HFF-Myc (cell line): ENCODE measurements around the gene MCRIP2.
A peak's percentile ranks its signal among the peaks of the same experiment; 100 is the strongest.

Source experiments
- DNase-seq: peaks from one replicate; pipeline ENCODE4 v3.0.0-alpha.2; 2011; ENCODE audit warnings: low read depth; ENCODE audit errors: extremely low read depth
- H3K4me3 ChIP-seq: replicated peaks from 2 replicates; pipeline ENCODE4 v1.5.1; 2011; ENCODE audit warnings: low read depth, mild to moderate bottlenecking, control low read depth, low read length
- TF ChIP-seq, protein P1 (sequence below): IDR thresholded peaks from 2 replicates; pipeline ENCODE4 v1.5.1; 2012; ENCODE audit warnings: mild to moderate bottlenecking, low read depth, low read length, control low read depth; ENCODE audit errors: missing control alignments

The MCRIP2 gene

DNA sequence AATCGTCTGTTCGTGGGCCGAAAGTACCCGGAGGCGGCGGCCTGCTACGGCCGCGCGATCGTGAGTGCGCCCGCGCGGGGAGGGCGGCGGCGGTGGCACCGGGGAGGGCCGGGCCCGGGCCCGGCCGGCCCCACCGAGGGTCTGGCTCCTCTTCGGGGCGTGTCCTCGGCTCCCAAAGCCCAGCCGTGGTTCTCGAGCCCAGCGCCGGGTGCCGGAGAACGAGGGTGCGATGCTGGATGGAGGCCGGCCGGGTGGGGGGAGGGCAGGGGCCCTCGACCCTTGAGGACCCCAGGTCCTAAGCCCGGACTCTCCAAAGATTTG is 39.0 kb downstream of the MCRIP2 start:
- TF ChIP-seq, protein P1, sequence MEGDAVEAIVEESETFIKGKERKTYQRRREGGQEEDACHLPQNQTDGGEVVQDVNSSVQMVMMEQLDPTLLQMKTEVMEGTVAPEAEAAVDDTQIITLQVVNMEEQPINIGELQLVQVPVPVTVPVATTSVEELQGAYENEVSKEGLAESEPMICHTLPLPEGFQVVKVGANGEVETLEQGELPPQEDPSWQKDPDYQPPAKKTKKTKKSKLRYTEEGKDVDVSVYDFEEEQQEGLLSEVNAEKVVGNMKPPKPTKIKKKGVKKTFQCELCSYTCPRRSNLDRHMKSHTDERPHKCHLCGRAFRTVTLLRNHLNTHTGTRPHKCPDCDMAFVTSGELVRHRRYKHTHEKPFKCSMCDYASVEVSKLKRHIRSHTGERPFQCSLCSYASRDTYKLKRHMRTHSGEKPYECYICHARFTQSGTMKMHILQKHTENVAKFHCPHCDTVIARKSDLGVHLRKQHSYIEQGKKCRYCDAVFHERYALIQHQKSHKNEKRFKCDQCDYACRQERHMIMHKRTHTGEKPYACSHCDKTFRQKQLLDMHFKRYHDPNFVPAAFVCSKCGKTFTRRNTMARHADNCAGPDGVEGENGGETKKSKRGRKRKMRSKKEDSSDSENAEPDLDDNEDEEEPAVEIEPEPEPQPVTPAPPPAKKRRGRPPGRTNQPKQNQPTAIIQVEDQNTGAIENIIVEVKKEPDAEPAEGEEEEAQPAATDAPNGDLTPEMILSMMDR, result no peak
- peak overlapping the region; percentile 83 for H3K4me3 ChIP-seq
- no peak for DNase-seq

- no peak for DNase-seq
- H3K4me3 ChIP-seq, result peak overlapping the region; percentile 83
- TF ChIP-seq, protein P1, result no peak
These were observed 39.5 kb downstream of the MCRIP2 start for GRCh38 chr16:680967-681745.

GRCh38 chr16:681746-682427 is 40.3 kb downstream of the MCRIP2 start:
- no peak for DNase-seq
- peak overlapping the region; percentile 83 for H3K4me3 ChIP-seq
- TF ChIP-seq, protein P1, result no peak

DNA sequence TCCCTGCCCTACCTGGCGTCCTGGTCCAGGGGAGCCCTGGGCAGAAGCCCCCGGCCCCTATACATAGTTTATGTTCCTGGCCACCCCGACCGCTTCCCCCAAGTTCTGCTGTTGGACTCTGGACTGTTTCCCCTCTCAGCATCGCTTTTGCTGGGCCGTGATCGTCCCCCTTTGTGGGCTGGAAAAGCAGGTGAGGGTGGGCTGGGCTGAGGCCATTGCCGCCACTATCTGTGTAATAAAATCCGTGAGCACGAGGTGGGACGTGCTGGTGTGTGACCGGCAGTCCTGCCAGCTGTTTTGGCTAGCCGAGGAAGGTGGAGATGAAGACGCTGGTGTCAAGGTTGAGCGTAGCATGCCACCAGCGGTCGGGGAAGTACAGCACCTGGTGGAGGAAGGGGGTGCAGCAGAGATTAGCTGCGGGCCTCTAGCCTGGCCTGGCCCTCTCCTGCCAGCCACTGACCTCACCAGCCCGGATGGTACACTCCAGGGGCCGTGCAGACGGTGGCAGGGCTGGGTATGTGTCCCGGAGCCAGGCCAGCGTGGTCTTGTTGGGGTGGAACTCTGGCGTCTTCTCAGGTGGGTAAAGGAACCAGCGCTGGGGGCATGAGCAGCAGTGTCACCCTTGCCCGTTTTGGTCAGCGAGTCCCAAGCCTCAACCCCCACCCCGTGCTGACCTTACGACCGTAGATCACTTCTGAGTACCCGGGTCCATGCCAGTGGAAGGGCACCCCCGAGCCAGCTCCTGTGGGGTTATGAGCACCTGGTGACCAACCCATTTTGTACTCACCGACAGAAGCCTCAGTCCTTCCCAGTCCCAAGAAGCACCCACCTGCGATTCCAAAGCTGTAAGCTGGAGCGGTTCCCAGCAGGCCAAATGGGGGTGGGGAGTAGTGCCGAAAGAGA is 41.1 kb downstream of the MCRIP2 start:
- peak overlapping the region; percentile 83 for H3K4me3 ChIP-seq
- TF ChIP-seq, protein P1, result no peak
- no peak for DNase-seq

DNA sequence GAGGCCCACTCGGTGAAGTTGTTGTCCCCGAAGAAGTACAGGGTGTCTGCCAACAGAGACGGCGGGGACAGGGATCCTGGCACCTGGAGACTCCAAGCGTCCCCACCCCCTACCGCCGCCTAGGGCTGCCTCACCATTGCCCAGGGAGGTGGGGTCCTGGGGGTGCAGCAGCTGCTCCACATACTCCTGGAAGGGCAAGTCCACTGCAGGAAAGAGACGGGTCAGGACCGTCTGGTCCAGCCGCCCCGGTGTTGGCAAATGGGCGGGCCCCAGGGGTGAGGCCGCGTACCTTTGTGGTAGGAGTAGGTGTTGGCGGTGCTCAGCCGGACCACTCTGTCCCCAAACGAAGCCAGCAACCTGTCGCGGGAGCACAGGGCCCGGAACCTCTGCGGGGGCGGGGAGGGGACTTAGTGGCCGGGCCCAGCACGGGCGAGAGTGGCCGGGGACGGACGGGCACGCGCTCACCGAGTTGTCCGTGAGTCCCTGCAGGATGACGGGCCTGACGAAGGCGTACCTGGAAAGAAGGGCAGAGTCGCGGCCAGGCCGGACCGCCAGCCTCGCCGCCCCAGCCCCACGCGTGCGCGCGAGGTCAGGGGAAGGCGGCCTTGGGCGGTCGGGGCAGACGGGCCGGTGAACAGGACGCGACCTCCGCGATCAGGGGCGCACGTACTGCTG is 41.9 kb downstream of the MCRIP2 start:
- DNase-seq, result no peak

More for the DNA sequence above, 41.9 kb downstream of the MCRIP2 start:
- peak overlapping the region; percentile 83 for H3K4me3 ChIP-seq
- TF ChIP-seq, protein P1, result no peak
